Germinal center (tissue), 1 donor: ENCODE data around the gene PNPLA7.
"Not testable (repeated sequence)": the region's sequence is repeated elsewhere in the genome, so short reads cannot be mapped to it uniquely, and the experiment has no call there.

Source experiments
- DNase-seq: peaks from one replicate; pipeline ENCODE4 v3.0.0; 2012; ENCODE audit warnings: mixed read lengths, low spot score

PNPLA7 gene

GRCh38 chr9:137550231-137550621 lies at the start of gene PNPLA7:
Gene PNPLA7, minus strand, starts transcription at chr9:137550402. Its CDS starts 205 bp downstream, at chr9:137550197.
- peak; percentile 74 for DNase-seq

DNA sequence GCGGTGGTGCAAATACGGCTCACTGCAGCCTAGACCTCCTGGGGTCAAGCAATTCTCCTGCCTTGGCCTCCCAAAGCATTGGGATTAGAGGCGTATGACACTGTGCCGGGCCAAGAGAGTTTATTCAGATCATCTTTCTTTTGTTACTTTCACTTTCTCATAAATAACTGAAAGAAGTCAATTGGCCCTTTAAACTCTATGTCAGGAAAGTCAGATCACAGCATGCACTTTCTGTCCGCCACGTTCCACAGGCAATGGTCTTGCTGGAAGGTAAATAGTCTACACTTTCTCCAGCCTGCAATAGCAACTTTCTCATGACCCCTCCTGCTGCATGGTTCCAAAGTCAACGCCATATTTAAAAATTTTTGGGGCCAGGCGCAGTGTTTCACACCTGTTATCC lies 48.7 kb upstream of the PNPLA7 start:
- no peak for DNase-seq

DNA sequence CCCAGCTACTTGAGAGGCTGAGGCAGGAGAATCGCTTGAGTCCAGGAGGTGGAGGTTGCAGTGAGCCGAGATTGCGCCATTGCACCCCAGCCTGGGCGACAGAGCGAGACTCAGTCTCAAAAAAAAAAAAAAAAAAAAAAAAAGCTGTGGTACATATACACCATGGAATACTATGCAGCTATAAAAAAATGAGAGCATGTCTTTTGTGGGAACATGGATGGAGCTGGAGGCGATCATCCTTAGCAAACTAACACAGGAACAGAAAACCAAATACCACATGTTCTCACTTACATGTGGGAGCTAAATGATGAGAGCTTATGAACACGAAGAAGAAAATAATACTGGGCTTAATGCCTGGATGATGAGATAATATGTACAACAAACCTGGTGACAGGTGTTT lies 46.4 kb upstream of the PNPLA7 start:
- not testable (repeated sequence) for DNase-seq

DNA sequence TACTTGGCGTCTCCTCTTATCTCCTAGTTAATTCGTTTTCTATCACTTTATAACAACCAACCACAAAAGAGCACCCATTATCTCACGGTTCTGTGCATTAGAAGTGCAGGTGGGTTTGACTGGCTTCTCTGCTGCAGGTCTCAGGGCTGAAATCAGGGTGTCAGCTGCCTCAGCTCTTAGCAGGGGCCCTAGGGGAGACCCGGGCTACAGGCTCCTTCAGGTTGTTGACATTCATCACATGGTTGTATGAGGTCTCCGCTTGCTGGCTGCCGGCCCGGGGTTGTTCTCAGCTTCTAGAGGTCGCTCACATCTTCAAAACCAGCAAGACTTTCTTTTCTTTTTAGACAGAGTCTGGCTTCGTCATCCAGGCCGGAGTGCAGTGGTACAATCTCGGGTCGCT lies 43.0 kb upstream of the PNPLA7 start:
- no peak for DNase-seq

GRCh38 chr9:137592767-137593166 lies 42.6 kb upstream of the PNPLA7 start:
- no peak for DNase-seq

DNA sequence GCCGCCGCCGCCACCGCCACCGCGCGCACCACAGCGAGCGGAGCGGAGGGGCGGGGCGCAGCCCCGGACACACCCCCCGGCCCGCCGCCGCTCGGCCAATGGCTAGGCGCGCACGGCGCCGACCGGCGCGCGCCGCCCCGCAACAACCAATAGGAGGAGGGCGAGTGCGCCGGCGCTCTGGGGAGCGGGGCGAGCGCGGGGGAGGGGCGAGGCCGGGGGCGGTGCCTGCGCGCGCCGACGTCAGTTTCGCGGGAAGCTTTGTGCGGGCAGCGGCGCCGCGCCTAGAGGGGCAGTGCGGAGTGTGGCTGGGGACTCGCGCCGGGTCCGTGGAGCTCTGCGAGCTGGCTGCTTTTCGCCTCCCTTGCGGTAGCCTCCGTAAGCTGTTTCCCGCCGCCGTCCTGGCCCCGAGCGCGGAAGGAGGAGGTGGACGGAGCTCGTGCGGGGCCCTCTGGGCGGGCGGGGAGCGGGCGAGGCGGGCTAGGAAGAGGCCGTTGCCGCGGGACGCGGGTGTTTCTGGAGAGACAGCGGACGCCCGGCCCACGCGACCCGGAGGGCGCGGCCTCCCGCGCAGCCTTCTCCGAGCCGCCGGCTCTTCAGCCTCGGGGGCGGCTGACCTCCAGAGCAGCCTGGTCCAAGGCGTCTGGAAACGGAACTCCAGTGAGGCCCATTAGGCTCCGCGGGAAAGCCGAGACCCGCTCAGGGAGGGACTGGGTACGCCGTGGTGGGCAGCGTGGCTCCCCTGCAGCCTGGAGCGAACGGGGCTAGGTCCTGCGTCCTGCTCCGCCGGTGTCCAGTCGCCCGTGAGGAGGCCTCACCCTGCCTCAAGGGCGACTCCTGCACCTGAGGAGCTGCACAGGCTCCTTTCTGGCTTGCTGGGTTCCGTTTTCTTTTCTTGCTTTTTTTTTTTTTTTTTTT lies 40.5 kb upstream of the PNPLA7 start, which contains the start of gene ZMYND19:
Gene ZMYND19 (minus strand): TSS at position 44 of the 915 bp plus-strand sequence. CDS start 249 bp downstream, outside the sequence.
- peak; percentile 100 for DNase-seq

GRCh38 chr9:137590123-137590468 lies 39.9 kb upstream of the PNPLA7 start:
- DNase-seq = no peak

- no peak for DNase-seq
Measured at GRCh38 chr9:137589441-137590122, 39.4 kb upstream of the PNPLA7 start.

DNA sequence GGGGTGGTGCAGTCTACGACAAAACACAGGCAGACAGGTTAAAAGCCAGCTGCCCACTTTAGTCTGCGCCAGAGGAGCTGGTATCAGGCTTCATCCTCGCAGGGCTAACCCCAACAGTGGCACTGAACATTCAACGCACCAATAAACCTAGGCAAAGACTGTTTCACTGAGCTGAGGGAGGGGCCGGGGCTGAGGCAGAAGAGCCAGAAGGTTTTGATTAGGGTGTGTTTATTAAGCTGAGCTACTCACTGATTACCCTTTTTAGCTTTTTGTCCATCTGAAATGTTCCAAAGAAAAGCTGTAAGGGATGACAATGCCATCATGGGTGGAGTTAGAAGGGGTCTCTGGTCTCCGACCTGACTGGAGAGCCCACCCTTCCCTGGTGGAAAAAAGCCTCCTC lies 38.7 kb upstream of the PNPLA7 start:
- DNase-seq = no peak

DNA sequence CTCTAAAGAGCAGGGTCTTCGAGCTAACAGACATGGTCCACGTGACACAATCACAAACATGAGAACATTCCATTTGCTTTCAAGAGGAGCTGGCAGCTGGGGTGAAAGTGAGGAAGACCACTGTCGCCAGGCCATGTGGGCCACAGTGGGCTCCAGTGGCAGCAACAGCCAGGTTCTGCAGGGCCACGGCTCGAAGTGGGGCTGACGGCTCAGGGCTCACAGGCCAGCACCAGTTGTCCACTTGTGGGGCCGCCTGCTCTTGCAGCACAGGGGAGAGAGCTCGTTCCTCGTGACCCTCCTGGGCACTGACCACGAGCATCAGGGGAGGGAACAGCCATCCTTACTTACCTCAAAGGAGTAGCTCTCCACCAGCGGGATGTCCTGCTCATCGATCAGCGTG lies 38.1 kb upstream of the PNPLA7 start:
- DNase-seq = no peak

DNA sequence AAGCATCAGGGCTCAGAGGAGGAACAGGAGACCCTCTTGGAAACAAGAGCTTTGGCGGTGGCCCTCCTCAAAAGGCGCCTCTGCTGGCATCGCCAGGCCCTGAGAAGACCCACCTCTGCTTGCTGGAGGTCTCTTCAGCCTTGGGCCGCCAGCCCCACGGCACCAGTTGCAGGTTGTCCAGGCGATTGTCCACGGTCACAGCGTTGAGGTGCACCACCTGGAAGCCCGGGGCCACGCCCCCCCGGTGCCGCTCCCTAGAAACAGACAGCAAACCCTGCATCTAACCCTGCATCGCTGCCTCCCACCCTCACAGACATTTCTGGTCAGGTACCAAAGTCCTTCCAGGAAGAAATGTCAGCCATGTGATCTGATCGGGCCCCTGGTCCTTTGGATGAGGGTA lies 36.7 kb upstream of the PNPLA7 start:
- no peak for DNase-seq

DNA sequence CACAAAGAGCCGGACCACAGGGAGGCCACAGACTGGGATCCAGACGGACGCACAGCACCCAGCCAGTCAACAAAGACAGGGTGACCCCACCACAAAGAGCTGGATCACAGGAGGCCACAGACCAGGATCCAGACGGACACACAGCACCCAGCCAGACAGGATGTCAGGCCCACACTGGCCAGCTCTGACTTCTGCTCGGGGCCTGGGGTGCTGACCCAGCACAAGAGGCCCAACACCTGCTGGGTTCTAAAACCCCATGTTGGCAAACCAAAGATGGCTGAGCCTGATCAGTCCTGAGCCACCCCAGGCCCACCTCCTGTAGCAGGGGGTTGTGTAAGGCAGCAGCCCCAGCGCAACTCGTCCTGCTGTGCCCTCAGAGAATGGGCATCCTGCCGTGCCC lies 33.8 kb upstream of the PNPLA7 start:
- no peak for DNase-seq

- DNase-seq = no peak
Measured at GRCh38 chr9:137583347-137583746, 33.1 kb upstream of the PNPLA7 start.

GRCh38 chr9:137582286-137582860 lies 32.2 kb upstream of the PNPLA7 start:
- no peak for DNase-seq

- DNase-seq = no peak
Measured at GRCh38 chr9:137581361-137582285, 31.4 kb upstream of the PNPLA7 start.

DNA sequence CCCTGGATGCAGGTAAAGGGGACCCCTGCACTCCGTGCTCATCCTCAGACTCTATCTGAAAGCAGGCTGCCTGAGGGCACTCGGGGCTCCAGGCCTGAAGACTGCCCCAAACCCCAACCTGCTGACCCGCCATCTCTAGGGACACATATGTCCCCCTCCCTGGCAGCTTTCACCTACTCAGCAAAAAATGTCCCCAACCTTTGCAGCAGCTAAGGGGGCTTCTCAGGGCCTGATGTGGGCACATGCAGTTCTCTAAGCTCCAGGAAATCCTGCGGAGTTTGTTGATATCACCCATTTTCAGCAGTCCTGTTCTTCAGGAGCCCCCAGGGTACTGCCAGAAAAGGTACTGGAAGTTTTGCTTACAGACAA lies 30.7 kb upstream of the PNPLA7 start:
- no peak for DNase-seq

GRCh38 chr9:137580209-137580953 lies 30.2 kb upstream of the PNPLA7 start:
- no peak for DNase-seq

DNA sequence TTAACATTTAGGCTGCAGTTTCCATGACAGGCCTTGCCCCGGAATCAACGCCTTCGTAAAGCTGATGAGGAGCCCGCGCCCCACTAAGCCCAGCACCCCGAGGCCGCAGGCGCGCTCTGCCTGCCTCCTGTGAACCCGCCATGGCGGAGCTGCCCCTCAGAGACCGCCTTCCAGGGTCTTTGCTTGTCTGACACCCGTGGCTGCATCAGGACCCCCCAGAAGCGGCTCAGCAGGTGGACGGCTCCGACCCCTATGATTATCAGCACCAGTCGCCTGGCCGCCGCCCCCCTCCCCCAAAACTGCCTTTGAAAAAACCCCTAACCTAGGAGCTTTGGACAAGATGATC lies 29.0 kb upstream of the PNPLA7 start:
- no peak for DNase-seq

GRCh38 chr9:137578518-137579258 lies 28.5 kb upstream of the PNPLA7 start, which contains the start of gene DPH7:
Gene DPH7, minus strand, starts transcription at chr9:137578925. Its CDS starts 148 bp downstream, at chr9:137578777.
- peak; percentile 94 for DNase-seq

- peak; percentile 65 for DNase-seq
Measured at GRCh38 chr9:137575716-137576411, 25.7 kb upstream of the PNPLA7 start.
